GM19238 (cell line): ENCODE data around the gene CPNE7.

Experiments
- DNase-seq: peaks from one replicate; pipeline ENCODE4 v3.0.0; 2011; ENCODE audit warnings: low spot score; ENCODE audit not compliant: insufficient read length

Gene CPNE7

GRCh38 chr16:89549007-89549700 lies 26.4 kb upstream of the CPNE7 start:
- no peak for DNase-seq

DNA sequence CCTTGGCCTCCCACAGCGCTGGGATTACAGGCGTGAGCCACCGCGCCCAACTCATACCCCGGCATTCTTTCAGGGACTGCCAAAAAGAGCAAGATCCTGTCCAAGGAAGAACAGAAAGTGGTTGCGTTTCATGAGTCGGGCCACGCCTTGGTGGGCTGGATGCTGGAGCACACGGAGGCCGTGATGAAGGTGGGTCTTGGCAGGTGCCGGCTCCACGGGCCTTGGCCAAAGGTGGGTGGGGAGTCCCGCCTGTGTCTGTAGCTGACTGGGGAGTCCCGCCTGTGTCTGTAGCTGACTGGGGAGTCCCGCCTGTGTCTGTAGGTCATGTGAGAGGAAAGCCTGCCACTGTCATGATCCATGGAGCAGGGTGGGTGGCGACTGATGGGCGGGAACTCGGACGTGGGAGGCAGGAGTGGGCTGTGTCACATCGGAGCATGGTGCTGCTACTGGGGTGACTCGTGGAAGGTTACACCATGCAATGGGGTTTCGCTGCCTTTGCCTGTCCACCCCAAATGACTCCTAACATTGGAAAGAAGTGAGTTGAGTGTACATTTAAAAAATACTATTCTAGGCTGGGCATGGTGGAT lies 25.0 kb upstream of the CPNE7 start:
- DNase-seq, result no peak

DNA sequence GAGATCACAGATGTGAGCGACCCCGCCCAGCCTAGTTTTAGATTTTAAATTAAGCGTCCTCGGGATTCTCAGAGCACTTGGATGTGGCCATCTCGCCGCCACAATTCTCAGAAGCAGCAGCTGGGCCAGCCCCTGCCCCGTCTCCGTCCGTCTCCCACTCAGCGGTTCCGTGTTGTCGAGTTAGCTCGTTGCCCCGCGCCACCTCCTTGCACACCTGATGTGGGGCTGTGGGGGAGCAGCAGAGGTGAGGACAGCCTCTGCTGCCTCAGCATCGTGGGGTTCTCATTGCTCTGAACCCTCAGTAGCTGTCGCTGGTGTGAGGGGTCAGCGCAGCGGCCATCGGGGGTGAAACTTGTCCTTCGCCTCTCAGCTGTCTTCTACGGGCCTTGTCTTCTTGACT lies 23.2 kb upstream of the CPNE7 start:
- DNase-seq, result no peak

DNA sequence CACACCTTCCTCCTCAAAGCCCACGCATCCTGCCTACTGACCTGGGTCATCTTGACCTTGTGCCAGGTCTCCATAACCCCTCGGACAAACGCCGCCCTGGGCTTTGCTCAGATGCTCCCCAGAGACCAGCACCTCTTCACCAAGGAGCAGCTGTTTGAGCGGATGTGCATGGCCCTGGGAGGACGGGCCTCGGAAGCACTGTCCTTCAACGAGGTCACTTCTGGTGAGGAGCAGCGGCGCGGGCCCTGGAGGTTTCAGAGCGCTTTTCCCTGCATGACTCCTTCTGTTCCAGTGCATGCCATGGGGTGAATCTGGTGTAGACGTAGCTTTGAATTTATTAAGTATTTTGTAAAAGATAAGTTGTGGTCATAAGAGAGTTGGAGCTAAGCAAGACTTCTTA lies 22.6 kb upstream of the CPNE7 start:
- no peak for DNase-seq

DNA sequence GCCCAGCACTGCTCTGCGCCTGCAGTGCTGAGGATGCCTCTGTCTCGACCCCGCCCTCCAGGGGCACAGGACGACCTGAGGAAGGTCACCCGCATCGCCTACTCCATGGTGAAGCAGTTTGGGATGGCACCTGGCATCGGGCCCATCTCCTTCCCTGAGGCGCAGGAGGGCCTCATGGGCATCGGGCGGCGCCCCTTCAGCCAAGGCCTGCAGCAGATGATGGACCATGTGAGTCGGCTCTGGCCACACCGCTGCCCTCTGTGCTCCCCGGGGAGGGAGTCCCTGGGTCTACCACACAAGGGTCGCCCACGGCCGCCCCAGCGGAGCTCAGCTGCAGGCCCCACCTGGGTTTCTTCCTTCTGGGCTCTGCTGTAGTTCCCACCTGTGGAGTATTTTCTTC lies 21.8 kb upstream of the CPNE7 start:
- no peak for DNase-seq

DNA sequence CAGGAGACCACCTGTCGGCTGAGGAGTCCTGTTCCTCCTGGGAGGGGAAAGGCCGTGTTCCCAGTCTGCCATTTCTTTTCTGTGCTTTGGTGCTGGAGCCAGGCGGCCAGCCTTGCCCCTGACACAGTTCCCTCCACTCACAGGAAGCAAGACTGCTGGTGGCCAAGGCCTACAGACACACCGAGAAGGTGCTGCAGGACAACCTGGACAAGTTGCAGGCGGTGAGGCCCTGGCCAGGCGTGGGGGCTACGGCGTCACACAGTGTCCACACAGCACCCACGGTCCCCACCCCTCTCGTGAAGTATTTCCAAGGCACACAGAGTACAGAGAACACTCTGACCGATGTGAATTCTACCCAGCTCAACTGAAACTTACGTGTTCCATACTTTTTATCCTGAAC lies 21.2 kb upstream of the CPNE7 start:
- DNase-seq, result no peak

- no peak for DNase-seq
Measured at GRCh38 chr16:89555265-89555664, 20.3 kb upstream of the CPNE7 start.

DNA sequence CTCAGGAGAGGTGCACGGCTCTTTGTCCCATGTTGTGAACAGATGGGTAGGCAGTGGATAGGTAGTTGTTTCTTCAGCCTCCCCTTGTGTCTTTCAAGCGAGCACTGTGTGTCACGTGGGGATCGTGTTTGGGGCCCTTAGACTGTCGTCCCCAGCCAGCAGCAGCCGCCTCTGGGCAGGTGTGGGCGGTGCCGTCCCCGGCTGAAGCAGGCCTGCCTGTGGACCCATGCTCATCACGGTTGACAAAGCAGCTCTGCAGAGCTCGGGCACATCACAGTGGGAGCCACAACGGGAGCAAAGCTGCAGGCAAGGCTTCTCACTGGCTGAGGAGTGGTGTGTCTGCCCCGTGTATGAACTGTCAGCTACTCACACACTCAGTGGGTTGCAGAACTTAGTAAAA lies 19.8 kb upstream of the CPNE7 start:
- no peak for DNase-seq

- peak; percentile 65 for DNase-seq
Measured at GRCh38 chr16:89556750-89557689, 18.5 kb upstream of the CPNE7 start.

DNA sequence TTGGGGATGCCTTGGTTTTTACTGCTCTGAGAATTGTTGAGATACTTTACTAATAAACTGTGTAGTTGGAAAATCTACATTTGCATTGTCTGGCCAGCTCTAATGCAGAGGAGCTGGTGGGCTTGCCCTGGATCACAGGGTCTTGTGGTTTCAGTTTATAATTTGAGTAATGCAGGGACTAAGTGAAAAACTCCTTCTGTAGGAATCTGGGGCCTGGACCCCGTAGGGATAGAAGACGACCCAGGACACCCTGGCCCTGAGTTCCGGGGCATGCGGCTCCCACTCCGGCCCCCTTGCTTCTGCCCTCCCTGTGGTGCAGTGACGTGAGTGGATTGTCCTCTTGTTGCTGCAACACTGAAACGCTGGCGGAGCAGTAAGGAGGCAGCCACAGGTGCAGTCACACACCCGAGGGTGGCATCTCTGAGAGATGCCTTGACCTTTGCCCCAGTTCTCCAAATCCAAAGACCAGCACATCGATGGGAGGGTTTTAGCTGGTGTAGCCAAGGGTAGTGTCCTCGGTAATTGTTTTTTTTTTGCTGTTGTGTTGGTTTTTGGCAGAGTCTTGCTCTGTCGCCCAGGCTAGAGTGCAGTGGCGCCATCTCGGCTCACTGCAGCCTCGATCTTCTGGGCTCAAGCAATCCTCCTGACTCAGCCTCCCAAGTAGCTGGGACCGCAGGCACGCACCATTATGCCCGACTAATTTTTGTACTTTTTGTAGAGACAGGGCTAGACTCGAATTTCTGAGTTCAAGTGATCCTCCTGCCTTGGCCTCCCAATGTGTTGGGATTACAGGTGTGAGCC lies 17.7 kb upstream of the CPNE7 start:
- no peak for DNase-seq

- DNase-seq, result peak; percentile 99
Measured at GRCh38 chr16:89560378-89561141, 15.0 kb upstream of the CPNE7 start, which contains the start of gene RPL13. Gene RPL13 (plus strand): TSS chr16:89560682. CDS start chr16:89560960, 278 bp downstream.

DNA sequence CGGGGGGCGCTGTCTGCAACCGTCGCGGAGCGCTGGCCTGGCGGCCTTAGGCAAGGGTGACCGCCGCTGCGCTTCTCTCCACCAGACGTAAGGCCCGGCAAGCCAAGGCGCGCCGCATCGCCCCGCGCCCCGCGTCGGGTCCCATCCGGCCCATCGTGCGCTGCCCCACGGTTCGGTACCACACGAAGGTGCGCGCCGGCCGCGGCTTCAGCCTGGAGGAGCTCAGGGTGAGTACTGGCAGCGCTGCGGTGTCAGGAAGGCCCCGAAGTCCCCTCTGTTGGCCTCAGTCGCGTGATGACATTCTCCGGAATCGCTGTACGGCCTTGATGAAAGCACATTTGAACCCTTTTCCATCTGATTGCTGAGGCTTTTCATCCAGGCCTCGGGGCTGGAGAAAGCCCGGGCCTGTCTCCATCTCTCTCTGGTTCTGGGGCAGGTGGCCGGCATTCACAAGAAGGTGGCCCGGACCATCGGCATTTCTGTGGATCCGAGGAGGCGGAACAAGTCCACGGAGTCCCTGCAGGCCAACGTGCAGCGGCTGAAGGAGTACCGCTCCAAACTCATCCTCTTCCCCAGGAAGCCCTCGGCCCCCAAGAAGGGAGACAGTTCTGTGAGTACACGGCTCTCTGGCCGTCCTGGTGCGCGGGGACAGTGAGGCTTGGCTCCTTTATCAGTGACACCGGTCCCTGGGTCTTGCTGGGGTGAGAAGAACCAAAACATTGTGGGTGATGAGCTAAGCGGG lies 14.2 kb upstream of the CPNE7 start:
- DNase-seq, result no peak

DNA sequence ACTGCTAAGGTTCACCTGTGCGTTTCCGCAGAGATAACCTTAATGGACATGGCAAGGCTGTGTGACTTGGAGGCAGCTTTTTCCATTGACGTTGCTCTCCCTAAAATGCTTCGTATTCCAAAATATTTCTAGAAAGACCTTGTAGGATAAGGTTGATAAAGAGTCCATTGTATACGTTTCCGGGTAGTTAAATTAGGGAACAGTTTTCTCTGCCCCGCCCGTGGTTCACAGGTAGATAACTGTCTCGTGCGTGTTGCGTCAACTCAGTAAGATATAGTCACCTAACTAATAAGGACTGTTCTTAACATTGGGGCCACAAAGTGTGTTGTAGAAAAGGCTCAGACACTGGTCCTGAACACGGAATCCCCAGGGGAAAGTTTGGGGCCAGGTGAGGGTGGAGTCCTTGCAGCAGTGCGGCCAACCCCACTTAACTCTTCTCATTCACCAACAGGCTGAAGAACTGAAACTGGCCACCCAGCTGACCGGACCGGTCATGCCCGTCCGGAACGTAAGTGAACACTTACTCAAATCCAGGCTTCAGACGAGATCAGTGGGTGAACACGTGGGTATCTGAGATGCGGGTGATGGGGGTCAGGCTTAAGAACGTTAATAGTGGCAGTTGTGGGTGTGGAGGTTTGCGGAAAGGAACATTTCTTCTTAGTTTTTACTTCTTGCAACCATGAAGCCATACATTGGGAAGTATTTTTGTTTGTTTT lies 13.5 kb upstream of the CPNE7 start:
- no peak for DNase-seq

DNA sequence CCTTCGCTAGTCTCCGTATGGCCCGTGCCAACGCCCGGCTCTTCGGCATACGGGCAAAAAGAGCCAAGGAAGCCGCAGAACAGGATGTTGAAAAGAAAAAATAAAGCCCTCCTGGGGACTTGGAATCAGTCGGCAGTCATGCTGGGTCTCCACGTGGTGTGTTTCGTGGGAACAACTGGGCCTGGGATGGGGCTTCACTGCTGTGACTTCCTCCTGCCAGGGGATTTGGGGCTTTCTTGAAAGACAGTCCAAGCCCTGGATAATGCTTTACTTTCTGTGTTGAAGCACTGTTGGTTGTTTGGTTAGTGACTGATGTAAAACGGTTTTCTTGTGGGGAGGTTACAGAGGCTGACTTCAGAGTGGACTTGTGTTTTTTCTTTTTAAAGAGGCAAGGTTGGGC lies 12.6 kb upstream of the CPNE7 start:
- no peak for DNase-seq

- DNase-seq, result no peak
Measured at GRCh38 chr16:89563639-89564392, 11.7 kb upstream of the CPNE7 start.

- DNase-seq, result no peak
Measured at GRCh38 chr16:89564476-89565255, 10.9 kb upstream of the CPNE7 start.

DNA sequence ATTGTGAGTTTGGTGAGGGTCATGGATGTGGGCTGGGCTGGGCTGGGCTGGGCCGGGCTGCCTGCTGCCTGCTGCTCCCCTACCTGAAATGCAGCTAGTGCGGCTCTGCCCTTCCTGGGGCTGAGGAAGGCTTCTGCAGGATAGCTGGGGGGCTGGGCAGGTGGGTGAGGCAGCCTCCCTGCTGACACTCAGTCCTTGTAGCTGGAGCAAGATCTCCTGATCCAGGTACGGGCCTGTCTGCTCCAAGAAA lies 10.4 kb upstream of the CPNE7 start:
- no peak for DNase-seq
